Right lobe of liver (tissue), 6 donors: ENCODE data around the gene EXOC2. TPM values are rescaled to one million over a fixed set of nuclear protein-coding genes. Genes with fewer than 3 reads are reported as not detected.

Experiments used
- ATAC-seq, 4 donors: fragments of 200-7000 bp; cut with Tn5 transposase; one replicate each; pipeline ENCODE4 v1.9.1; 2020; ENCODE audit warnings: mild to moderate bottlenecking in 4 of 4, moderate library complexity in 4 of 4
- DNase-seq, 3 donors: peaks; one replicate each; pipeline ENCODE4 v3.0.0-alpha.2; 2020
- H3K27ac ChIP-seq, 3 donors: fragments of 200-600 bp; one replicate each; pipeline ENCODE4 v1.8.0; 2022
- H3K27me3 ChIP-seq, 2 donors: fragments of 200-600 bp; one replicate each; pipeline ENCODE4 v1.8.0; 2022
- H3K36me3 ChIP-seq, 4 donors: fragments of 200-600 bp; sonication (generic) in 1 of 4; one replicate each; pipeline versions ENCODE4 v1.5.1 to v1.8.0; 2017 to 2022; ENCODE audit warnings: control low read depth in 1 of 4
- H3K4me1 ChIP-seq, 4 donors: fragments of 200-600 bp; sonication (generic) in 1 of 4; one replicate each; pipeline versions ENCODE4 v1.5.1 to v1.8.0; 2017 to 2022; ENCODE audit warnings: control low read depth in 1 of 4
- H3K4me3 ChIP-seq, 3 donors: fragments of 200-600 bp; one replicate each; pipeline ENCODE4 v1.8.0; 2022
- H3K9me3 ChIP-seq, 4 donors: fragments of 200-600 bp; sonication (generic) in 1 of 4; one replicate each; pipeline versions ENCODE4 v1.5.1 to v1.8.0; 2017 to 2022; ENCODE audit warnings: control low read depth in 1 of 4
- CTCF ChIP-seq, 4 donors: fragments of 200-600 bp in 3 of 4; fragments of 450-650 bp in 1 of 4; IDR thresholded peaks; one replicate each; pipeline versions ENCODE4 v1.5.1 to v1.8.0; 2016 to 2022; ENCODE audit warnings: antibody characterized with exemption in 4 of 4, mild to moderate bottlenecking in 2 of 4
- POLR2A ChIP-seq: fragments of 450-650 bp; IDR thresholded peaks from one replicate; pipeline ENCODE4 v1.6.1; 2017; ENCODE audit warnings: antibody characterized with exemption, mild to moderate bottlenecking
- WGBS: methylation state at CpG from one replicate; pipeline ENCODE4 v1.1.6; 2018; ENCODE audit warnings: low coverage, low lambda C conversion rate; ENCODE audit not compliant: insufficient coverage; ENCODE audit errors: missing lambda C conversion rate; 5-methylcytosine and 5-hydroxymethylcytosine counted together
- intact Hi-C, 2 donors: fragments of 100-400 bp; cut with DNase I; formaldehyde crosslinking; loops; one replicate each; pipeline versions ENCODE4 v1.11.2 to v1.14.1; 2022
- total RNA-seq, 6 experiments: library from RNA; depleted of rRNA in 2 of 6; stranded (reverse); fragments of >200 nt in 2 of 6; fragmentation: NEBNext Ultra II Directional in 3 of 6; extraction: Animal tissue kit (Norgen Biotek cat#: 25700) in 3 of 6; gene quantifications; one replicate each; pipeline versions ENCODE4 v1.1.0 to v1.2.4, GENCODE V29; 2016 to 2023
- donor health status: DM: no; HTN: yes; CAD: no.
- donor health status: DM: no; HTN: no; CAD: no.
- donor health status: DM: no; HTN: no; CAD: no.
- donor health status: DM: no; HTN: yes; CAD: no.
- donor health status: DM: no; HTN: yes; CAD: no.

Gene EXOC2
- total RNA-seq, 6 experiments from 2014 or later, result 7.1 to 12.8 (median 10.5) TPM

DNA sequence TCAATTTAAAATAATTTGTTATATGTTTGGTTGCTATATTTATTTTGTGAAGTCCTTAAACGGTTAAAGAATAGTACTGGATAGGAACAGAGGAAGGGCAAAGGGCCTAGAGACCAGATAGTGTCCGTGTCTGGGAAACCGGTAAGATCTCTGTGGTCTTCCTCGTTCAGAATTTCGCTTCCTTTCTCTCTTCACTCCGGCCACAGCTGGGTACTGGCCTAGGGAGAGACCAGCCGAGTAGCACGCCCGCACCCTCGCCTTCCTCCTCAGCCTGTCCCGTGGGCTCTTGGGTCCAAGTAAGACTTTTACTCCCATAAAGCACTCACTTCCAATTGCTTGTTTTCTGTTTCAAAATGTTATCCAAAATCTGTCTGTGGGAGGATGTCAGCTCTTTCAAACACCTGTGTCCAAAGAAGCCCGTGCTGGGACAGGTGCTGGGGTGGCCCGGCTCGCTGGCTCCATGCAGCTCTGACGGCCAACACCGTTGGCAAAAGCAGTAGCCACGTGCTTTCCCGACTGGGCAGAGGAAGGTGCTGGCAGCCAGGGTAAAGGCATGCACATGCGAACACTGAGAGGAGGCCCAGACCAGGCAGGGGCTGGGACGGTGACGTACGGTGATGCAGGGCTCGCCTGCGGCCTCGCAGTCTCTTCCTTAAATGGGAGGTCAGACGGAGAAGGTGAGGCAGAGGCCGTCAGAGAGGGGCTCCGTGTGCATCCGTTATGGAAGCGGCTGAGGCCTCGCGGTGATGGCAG lies 189.2 kb downstream of the EXOC2 start:
- intact Hi-C loops, result no loop called here

DNA sequence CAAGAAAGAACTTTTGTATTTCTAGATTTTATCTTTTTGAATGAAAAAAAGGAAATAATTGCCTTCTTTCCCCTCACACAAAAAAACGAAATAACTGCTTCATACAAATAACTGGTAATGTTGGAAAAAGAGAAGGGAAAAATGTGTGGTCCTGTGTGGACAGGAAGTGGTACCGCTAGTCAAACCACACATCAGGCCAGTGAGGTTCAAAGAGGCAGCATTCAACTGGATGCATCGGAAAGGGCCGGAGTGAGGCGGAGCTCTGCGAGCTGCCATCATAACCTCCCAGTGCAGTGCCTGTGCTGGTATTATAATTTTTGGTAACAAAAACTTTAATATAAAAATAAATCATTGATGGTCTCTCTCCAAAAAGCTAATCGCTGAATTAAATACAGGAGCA lies 190.2 kb downstream of the EXOC2 start:
- no peak overlapping the region for H3K4me3 ChIP-seq
- H3K4me1 ChIP-seq, result no peaks in the 10 kb centered on the region
- no peaks in the 10 kb centered on the region for H3K27me3 ChIP-seq
- intact Hi-C loops, result no loop called here
- H3K27ac ChIP-seq, result no peak overlapping the region
- TF ChIP-seq CTCF (IDR thresholded peaks at IDR 0.05) (no peak), POLR2A (no peak)
- H3K36me3 ChIP-seq, result peaks cover 0 to 2% (median 0%) of the 10 kb centered on the region in 4 donors
- H3K9me3 ChIP-seq, result no peaks in the 10 kb centered on the region
- WGBS, result 88% methylated on average over 7 of the region's 7 CpGs
- no peak for ATAC-seq
- no peak for DNase-seq

More for the DNA sequence above, 189.2 kb downstream of the EXOC2 start:
- H3K9me3 ChIP-seq, result no peaks in the 10 kb centered on the region
- H3K27me3 ChIP-seq, result no peaks in the 10 kb centered on the region
- H3K36me3 ChIP-seq, result peaks cover 0 to 2% (median 0%) of the 10 kb centered on the region in 4 donors
- WGBS, result 57% methylated on average over 15 of the region's 32 CpGs
- H3K4me1 ChIP-seq, result no peaks in the 10 kb centered on the region
- no peak overlapping the region for H3K27ac ChIP-seq
- TF ChIP-seq CTCF (IDR thresholded peaks at IDR 0.05) (no peak), POLR2A (no peak)
- ATAC-seq (peak in 3 of 4 donors; percentile 38 to 59 (median 55)), DNase-seq (no peak)
- H3K4me3 ChIP-seq, result no peak overlapping the region

DNA sequence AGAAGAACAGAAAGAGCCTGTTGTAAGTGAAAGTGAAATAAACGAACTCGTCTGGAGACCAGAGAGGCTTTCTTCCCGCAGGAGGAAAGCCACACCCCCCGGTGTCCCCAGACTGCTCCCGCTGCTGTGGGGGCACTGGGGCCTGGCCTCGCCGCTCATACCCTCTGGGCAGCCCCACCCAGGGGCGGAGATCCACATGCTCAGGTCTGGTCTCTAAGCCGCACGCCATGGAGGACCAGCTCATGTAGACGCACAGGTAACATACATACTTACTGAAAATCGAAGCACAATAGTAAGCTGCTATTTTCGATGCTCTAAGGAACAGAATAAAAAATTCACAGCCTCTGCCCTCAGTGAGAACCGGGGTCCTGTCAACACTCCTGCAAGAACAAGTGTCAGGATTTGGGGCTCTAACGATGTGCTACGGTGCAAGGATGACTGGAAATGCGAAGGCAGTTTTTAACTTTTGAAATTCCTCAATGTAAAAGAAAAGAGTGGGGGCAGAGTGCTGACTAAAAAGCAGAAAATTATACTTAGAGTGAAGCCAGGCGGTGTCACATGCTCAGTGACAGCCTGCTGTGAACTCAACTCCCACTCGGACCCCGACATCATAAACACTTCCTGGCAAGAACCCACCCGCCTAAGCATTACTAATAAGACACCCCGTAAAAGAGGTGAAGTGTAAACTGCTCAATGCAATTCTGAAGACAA lies 190.9 kb downstream of the EXOC2 start:
- TF ChIP-seq CTCF (IDR thresholded peaks at IDR 0.05) (no peak), POLR2A (no peak)
- no peaks in the 10 kb centered on the region for H3K4me1 ChIP-seq
- no peak overlapping the region for H3K27ac ChIP-seq
- 80% methylated on average over 13 of the region's 22 CpGs for WGBS
- DNase-seq (no peak), ATAC-seq (peak in 3 of 4 donors; percentile 32 to 44 (median 35))
- intact Hi-C loops, result no loop called here
- no peaks in the 10 kb centered on the region for H3K27me3 ChIP-seq
- no peak overlapping the region for H3K4me3 ChIP-seq
- peaks cover 0 to 3% (median 0%) of the 10 kb centered on the region in 4 donors for H3K36me3 ChIP-seq
- H3K9me3 ChIP-seq, result no peaks in the 10 kb centered on the region

GRCh38 chr6:499617-500016 lies 193.3 kb downstream of the EXOC2 start:
- no peaks in the 10 kb centered on the region for H3K27me3 ChIP-seq
- H3K9me3 ChIP-seq, result no peaks in the 10 kb centered on the region
- peaks cover 0 to 6% (median 4%) of the 10 kb centered on the region in 4 donors for H3K36me3 ChIP-seq
- ATAC-seq (no peak), DNase-seq (no peak)
- no peak overlapping the region for H3K4me3 ChIP-seq
- 75% methylated on average over 3 of the region's 3 CpGs for WGBS
- no peaks in the 10 kb centered on the region for H3K4me1 ChIP-seq
- H3K27ac ChIP-seq, result no peak overlapping the region
- TF ChIP-seq CTCF (IDR thresholded peaks at IDR 0.05) (no peak), POLR2A (no peak)
- intact Hi-C loops, result no loop called here
